Measurements from ENCODE around the gene PLXDC2. TPM values are rescaled to one million over a fixed set of nuclear protein-coding genes. Genes with fewer than 3 reads are reported as not detected.

PLXDC2 gene
- total RNA-seq, 2 donors from 2014 or later: 19.5 to 26.4 TPM

DNA sequence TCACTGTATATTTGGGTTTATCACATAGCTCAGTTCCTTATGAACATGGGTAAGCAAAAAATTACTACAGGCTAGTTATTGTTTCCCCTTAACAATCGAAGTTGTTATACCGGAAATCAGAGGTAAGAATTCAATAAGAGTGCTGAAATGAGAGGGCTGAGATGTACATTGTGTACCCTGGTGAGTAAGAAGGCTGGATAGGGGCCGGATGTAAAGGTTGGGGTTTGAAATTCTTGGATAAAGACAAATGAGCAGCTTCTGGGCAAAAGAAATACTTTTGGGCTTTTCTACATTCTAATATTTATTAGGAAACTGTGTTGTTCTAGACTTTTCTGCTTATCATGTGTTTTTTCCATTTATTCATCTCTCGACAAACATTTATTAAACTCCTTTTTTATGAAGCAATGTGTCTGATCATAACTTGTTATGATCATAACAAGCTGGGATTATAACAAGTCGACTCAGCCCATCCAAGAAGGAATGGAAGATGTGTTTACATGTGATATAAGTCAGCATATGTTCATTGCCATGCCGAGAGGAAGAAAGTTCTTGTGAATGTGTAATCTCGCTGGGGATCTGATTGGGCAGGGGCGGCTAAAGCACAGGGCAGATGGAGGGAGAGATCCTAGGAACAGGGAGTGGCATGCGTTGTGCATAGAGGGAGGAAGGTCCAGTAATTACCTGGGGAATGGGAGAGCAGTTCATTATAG lies 155.3 kb downstream of the PLXDC2 start:
- no peak overlapping the region for H3K27ac ChIP-seq (ENCODE audit: low read depth, low read length)
- H3K4me3 ChIP-seq (ENCODE audit: low read length): no peak overlapping the region
- no peak overlapping the region for H3K27ac Mint-ChIP-seq
- H3K27me3 Mint-ChIP-seq (ENCODE audit: insufficient read depth): no peaks in the 10 kb centered on the region
- no peak overlapping the region for H3K9ac ChIP-seq (ENCODE audit: extremely low read depth, low read length, poor library complexity, severe bottlenecking)
- no peaks in the 10 kb centered on the region for H3K36me3 Mint-ChIP-seq (ENCODE audit: low read depth)
- peaks cover 1% of the 10 kb centered on the region for H3K4me1 ChIP-seq (ENCODE audit: control insufficient read depth, insufficient read depth, low read length)
- H3K9me3 ChIP-seq (ENCODE audit: control insufficient read depth, low read length): no peaks in the 10 kb centered on the region
- no peaks in the 10 kb centered on the region for H3K36me3 ChIP-seq (ENCODE audit: control insufficient read depth, insufficient read depth, low read length)
- WGBS, 2 experiments (ENCODE audit: insufficient coverage in 1 of 2, insufficient read length in 1 of 2): 87 to 93% methylated on average over 5 to 9 of the region's 9 CpGs
- no peaks in the 10 kb centered on the region for H3K27me3 ChIP-seq (ENCODE audit: control insufficient read depth, insufficient read depth, low read length, poor library complexity, severe bottlenecking)
- no peak for DNase-seq
- H3K4me1 Mint-ChIP-seq: peaks cover 11% of the 10 kb centered on the region
- H3K9me3 Mint-ChIP-seq: no peaks in the 10 kb centered on the region
- H3K4me3 Mint-ChIP-seq: no peak overlapping the region
- TF ChIP-seq, protein P1, sequence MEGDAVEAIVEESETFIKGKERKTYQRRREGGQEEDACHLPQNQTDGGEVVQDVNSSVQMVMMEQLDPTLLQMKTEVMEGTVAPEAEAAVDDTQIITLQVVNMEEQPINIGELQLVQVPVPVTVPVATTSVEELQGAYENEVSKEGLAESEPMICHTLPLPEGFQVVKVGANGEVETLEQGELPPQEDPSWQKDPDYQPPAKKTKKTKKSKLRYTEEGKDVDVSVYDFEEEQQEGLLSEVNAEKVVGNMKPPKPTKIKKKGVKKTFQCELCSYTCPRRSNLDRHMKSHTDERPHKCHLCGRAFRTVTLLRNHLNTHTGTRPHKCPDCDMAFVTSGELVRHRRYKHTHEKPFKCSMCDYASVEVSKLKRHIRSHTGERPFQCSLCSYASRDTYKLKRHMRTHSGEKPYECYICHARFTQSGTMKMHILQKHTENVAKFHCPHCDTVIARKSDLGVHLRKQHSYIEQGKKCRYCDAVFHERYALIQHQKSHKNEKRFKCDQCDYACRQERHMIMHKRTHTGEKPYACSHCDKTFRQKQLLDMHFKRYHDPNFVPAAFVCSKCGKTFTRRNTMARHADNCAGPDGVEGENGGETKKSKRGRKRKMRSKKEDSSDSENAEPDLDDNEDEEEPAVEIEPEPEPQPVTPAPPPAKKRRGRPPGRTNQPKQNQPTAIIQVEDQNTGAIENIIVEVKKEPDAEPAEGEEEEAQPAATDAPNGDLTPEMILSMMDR (conservative IDR thresholded peaks at IDR 0.05): no peak

DNA sequence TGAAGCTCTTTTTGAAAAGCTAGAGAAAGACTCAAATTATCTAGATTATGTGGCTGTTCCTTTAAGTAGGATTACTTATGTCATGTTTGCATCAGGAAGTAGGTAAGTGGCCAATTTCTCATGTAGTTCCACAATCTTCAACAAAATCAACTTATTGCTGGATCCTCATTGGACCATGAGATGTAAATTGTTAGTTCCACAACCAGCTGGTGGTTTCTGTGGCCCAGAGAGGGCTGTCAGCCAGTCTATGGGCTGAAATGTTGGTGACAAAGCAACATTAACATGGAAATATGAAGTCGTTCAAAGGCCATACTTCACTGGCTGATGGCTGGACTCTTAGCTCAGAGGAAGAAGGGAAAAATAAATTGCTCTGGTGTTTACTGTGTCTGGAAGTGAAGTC lies 157.9 kb downstream of the PLXDC2 start:
- TF ChIP-seq, protein P1 (conservative IDR thresholded peaks at IDR 0.05): no peak
- no peaks in the 10 kb centered on the region for H3K27me3 Mint-ChIP-seq (ENCODE audit: insufficient read depth)
- Histone ChIP-seq H3K4me3 (ENCODE audit: low read length) (no peak overlapping the region), H3K27me3 (ENCODE audit: control insufficient read depth, insufficient read depth, low read length, poor library complexity, severe bottlenecking) (no peaks in the 10 kb centered on the region), H3K9ac (ENCODE audit: extremely low read depth, low read length, poor library complexity, severe bottlenecking) (no peak overlapping the region), H3K4me1 (ENCODE audit: control insufficient read depth, insufficient read depth, low read length) (no peaks in the 10 kb centered on the region), H3K36me3 (ENCODE audit: control insufficient read depth, insufficient read depth, low read length) (no peaks in the 10 kb centered on the region), H3K9me3 (ENCODE audit: control insufficient read depth, low read length) (peaks cover 9% of the 10 kb centered on the region), H3K27ac (ENCODE audit: low read depth, low read length) (no peak overlapping the region)
- peaks cover 3% of the 10 kb centered on the region for H3K9me3 Mint-ChIP-seq
- 85 to 91% methylated on average over 1 of the region's 1 CpG for WGBS, 2 experiments (ENCODE audit: insufficient coverage in 1 of 2, insufficient read length in 1 of 2)
- no peaks in the 10 kb centered on the region for H3K4me1 Mint-ChIP-seq
- no peak for DNase-seq
- no peak overlapping the region for H3K27ac Mint-ChIP-seq
- no peak overlapping the region for H3K4me3 Mint-ChIP-seq
- H3K36me3 Mint-ChIP-seq (ENCODE audit: low read depth): no peaks in the 10 kb centered on the region

DNA sequence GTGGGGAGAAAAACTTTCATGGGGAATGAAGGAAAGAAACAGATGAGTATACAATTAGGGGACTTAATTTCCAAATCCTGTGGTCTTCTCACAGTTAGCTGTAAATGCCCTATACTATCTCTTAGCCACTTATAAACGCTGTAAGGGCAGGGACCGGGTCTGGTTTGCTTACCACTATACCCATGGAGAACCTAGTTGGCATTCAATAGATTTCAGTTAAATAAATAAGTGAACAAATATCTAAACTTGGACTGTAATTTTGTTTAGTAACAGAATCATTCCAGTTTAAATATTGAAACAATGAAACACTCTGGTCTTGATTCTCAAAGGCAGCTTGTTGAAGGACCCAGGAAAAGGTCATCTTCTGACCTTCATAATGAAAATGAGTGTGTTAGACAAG lies 158.3 kb downstream of the PLXDC2 start:
- Mint-ChIP-seq H3K27ac (no peak overlapping the region), H3K4me3 (no peak overlapping the region), H3K36me3 (ENCODE audit: low read depth) (no peaks in the 10 kb centered on the region), H3K4me1 (no peaks in the 10 kb centered on the region), H3K9me3 (peaks cover 3% of the 10 kb centered on the region), H3K27me3 (ENCODE audit: insufficient read depth) (no peaks in the 10 kb centered on the region)
- DNase-seq: no peak
- Histone ChIP-seq H3K27ac (ENCODE audit: low read depth, low read length) (no peak overlapping the region), H3K9me3 (ENCODE audit: control insufficient read depth, low read length) (peaks cover 9% of the 10 kb centered on the region), H3K9ac (ENCODE audit: extremely low read depth, low read length, poor library complexity, severe bottlenecking) (no peak overlapping the region), H3K36me3 (ENCODE audit: control insufficient read depth, insufficient read depth, low read length) (no peaks in the 10 kb centered on the region), H3K27me3 (ENCODE audit: control insufficient read depth, insufficient read depth, low read length, poor library complexity, severe bottlenecking) (no peaks in the 10 kb centered on the region), H3K4me3 (ENCODE audit: low read length) (no peak overlapping the region), H3K4me1 (ENCODE audit: control insufficient read depth, insufficient read depth, low read length) (no peaks in the 10 kb centered on the region)
- WGBS, 2 experiments (ENCODE audit: insufficient coverage in 1 of 2, insufficient read length in 1 of 2): 84% methylated on average over 2 of the region's 2 CpGs; no CpG with 5 or more reads in 1 of the 2 experiments
- TF ChIP-seq, protein P1 (conservative IDR thresholded peaks at IDR 0.05): no peak
